ENCODE data around the gene ZMYND8.

ZMYND8 gene

GRCh38 chr20:47202733-47203667 is 153.5 kb downstream of the ZMYND8 start:
- no peak for TF ChIP-seq CTCF (IDR thresholded peaks at IDR 0.05)

- TF ChIP-seq CTCF (IDR thresholded peaks at IDR 0.05): no peak
Measured at GRCh38 chr20:47201074-47201730, 155.3 kb downstream of the ZMYND8 start.

- no peak for TF ChIP-seq CTCF (IDR thresholded peaks at IDR 0.05)
Measured at GRCh38 chr20:47198996-47199552, 157.4 kb downstream of the ZMYND8 start.

GRCh38 chr20:47198254-47198671 is 158.2 kb downstream of the ZMYND8 start:
- no peak for TF ChIP-seq CTCF (IDR thresholded peaks at IDR 0.05)

GRCh38 chr20:47196091-47197081 is 160.1 kb downstream of the ZMYND8 start:
- TF ChIP-seq CTCF (IDR thresholded peaks at IDR 0.05): peak; percentile 98

- no peak for TF ChIP-seq CTCF (IDR thresholded peaks at IDR 0.05)
Measured at GRCh38 chr20:47195573-47195972, 160.9 kb downstream of the ZMYND8 start.

GRCh38 chr20:47191956-47192355 is 164.5 kb downstream of the ZMYND8 start:
- no peak for TF ChIP-seq CTCF (IDR thresholded peaks at IDR 0.05)
